Measurements from ENCODE around the gene STARD3NL.
A peak's percentile ranks its signal among the peaks of the same experiment; 100 is the strongest.
"Not testable (repeated sequence)": the region's sequence is repeated elsewhere in the genome, so short reads cannot be mapped to it uniquely, and the experiment has no call there.

Gene STARD3NL

GRCh38 chr7:38169847-38170246 is 8.2 kb upstream of the STARD3NL start:
- no peak overlapping the region for H3K4me3 ChIP-seq (ENCODE audit: low read length)
- TF ChIP-seq CTCF (conservative IDR thresholded peaks at IDR 0.05; ENCODE audit: low read length) = no peak
- DNase-seq (ENCODE audit: low read depth) = peak; percentile 89

- no peak overlapping the region for H3K4me3 ChIP-seq (ENCODE audit: low read length)
- no peak for DNase-seq (ENCODE audit: low read depth)
- TF ChIP-seq CTCF (conservative IDR thresholded peaks at IDR 0.05; ENCODE audit: low read length) = no peak
Observed at GRCh38 chr7:38171623-38172391, 6.2 kb upstream of the STARD3NL start.

GRCh38 chr7:38175547-38175946 is 2.5 kb upstream of the STARD3NL start:
- DNase-seq (ENCODE audit: low read depth); H3K4me3 ChIP-seq (ENCODE audit: low read length): not testable (repeated sequence)

GRCh38 chr7:38177621-38178003 is 433 bp upstream of the STARD3NL start:
- TF ChIP-seq CTCF (conservative IDR thresholded peaks at IDR 0.05; ENCODE audit: low read length) = no peak
- H3K4me3 ChIP-seq (ENCODE audit: low read length) = peak overlapping the region; percentile 83
- no peak for DNase-seq (ENCODE audit: low read depth)

GRCh38 chr7:38178695-38179344 is 775 bp downstream of the STARD3NL start:
- H3K4me3 ChIP-seq (ENCODE audit: low read length) = peak overlapping the region; percentile 83
- peak; percentile 45 for DNase-seq (ENCODE audit: low read depth)
- TF ChIP-seq CTCF (conservative IDR thresholded peaks at IDR 0.05; ENCODE audit: low read length) = peak; percentile 28; the same call in 1 of the 2 replicates

GRCh38 chr7:38179776-38180226 is 1.8 kb downstream of the STARD3NL start:
- DNase-seq (ENCODE audit: low read depth) = peak; percentile 4
- peak overlapping the region; percentile 21 for H3K4me3 ChIP-seq (ENCODE audit: low read length)
- TF ChIP-seq CTCF (conservative IDR thresholded peaks at IDR 0.05; ENCODE audit: low read length) = no peak

- no peak for DNase-seq (ENCODE audit: low read depth)
- H3K4me3 ChIP-seq (ENCODE audit: low read length) = no peak overlapping the region
- no peak for TF ChIP-seq CTCF (conservative IDR thresholded peaks at IDR 0.05; ENCODE audit: low read length)
Observed at GRCh38 chr7:38181111-38181510, 3.1 kb downstream of the STARD3NL start.

Data from AG10803 (cell line).